GM18519 (cell line): Measurements from ENCODE around the gene CSAG1.
"Not testable (repeated sequence)": the region's sequence is repeated elsewhere in the genome, so short reads cannot be mapped to it uniquely, and the experiment has no call there.

Experiments
- ATAC-seq: cut with Tn5 transposase; IDR thresholded peaks from one replicate; pipeline ENCODE4 v1.9.1; 2021; ENCODE audit warnings: mild to moderate bottlenecking, moderate library complexity; ENCODE audit not compliant: unreplicated experiment, low FRiP score

CSAG1 gene, protein sequence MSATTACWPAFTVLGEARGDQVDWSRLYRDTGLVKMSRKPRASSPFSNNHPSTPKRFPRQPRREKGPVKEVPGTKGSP

DNA sequence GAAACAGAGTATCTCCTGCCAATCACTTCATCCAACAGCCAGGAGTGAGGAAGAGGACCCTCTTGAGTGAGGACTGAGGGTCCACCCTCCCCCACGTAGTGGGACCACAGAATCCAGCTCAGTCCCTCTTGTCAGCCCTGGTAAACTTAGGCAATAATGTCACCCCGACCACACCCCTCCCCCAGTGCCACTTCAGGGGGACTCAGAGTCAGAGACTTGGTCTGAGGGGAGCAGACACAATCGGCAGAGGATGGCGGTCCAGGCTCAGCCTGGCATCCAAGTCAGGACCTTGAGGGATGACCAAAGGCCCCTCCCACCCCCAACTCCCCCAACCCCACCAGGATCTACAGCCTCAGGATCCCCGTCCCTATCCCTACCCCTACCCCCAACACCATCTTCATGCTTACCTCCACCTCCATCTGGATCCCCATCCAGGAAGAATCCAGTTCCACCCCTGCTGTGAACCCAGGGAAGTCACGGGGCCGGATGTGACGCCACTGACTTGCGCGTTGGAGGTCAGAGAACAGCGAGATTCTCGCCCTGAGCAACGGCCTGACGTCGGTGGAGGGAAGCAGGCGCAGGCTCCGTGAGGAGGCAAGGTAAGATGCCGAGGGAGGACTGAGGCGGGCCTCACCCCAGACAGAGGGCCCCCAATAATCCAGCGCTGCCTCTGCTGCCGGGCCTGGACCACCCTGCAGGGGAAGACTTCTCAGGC, at the start of gene CSAG1, which contains the start of gene MAGEA12:
Gene CSAG1 (minus strand): TSS at position 461 of the 715 bp plus-strand sequence. CDS start 1,261 bp downstream, outside the sequence.
Gene MAGEA12 (plus strand): TSS at position 497 of the 715 bp plus-strand sequence. CDS start 2,405 bp downstream, outside the sequence.
- ATAC-seq = no peak

DNA sequence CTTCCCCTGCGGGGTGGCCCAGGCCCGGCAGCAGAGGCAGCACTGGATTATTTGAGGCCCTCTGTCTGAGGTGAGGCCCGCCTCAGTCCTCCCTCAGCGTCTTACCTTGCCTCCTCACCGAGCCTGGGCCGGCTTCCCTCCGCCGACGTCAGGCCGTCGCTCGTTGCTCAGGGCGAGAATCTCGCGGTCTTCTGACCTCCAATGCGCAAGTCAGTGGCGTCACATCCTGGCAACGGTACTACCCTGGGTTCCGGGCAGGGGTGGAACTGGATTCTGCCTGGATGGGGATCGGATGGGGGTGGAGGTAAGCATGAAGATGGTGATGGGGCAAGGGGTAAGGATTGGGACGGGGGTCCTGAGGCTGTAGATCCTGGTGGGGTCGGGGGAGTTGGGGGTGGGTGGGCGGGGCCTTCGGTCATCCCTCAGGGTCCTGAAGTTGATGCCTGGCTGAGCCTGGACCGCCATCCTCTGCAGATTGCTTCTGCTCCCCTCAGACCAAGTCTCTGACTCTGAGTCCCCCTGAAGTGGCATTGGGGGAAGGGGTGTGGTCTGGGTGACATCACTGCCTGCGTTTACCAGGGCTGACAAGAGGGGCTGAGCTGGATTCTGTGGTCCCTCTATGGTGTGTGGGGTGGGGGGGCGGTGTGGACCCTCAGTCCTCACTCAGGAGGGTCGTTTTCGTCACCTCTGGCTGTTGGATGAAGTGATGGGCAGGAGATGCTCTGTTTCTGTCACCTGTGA, 36.2 kb upstream of the CSAG1 start, which contains the start of gene MAGEA6:
Gene MAGEA6 (minus strand): TSS at position 141 of the 741 bp plus-strand sequence. CDS start 2,039 bp downstream, outside the sequence.
- not testable (repeated sequence) for ATAC-seq

DNA sequence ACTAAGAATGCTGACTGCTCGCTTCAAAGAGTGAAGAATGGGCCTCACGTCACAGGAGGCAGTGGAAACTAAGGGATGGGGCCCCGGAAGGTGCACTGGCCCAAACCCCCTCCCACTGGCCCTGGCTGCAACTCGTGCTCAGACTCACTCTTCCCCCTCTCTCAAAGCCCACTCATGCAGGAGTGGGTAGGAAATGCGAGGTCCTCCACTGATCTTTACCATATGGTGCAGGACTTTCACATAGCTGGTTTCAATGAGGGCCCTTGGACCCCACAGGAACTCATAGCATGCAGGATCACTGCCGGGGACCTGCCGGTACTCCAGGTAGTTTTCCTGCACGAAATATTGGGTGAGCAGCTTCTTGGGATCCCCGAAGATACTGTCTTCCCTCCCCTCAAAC, 33.0 kb upstream of the CSAG1 start:
- not testable (repeated sequence) for ATAC-seq

GRCh38 chrX:152761582-152761981, 28.1 kb upstream of the CSAG1 start:
- not testable (repeated sequence) for ATAC-seq

GRCh38 chrX:152759544-152759943, 26.0 kb upstream of the CSAG1 start:
- ATAC-seq = not testable (repeated sequence)

GRCh38 chrX:152758918-152759317, 25.4 kb upstream of the CSAG1 start, which contains the start of gene CSAG3:
Gene CSAG3 (plus strand): TSS chrX:152759218.
- not testable (repeated sequence) for ATAC-seq

DNA sequence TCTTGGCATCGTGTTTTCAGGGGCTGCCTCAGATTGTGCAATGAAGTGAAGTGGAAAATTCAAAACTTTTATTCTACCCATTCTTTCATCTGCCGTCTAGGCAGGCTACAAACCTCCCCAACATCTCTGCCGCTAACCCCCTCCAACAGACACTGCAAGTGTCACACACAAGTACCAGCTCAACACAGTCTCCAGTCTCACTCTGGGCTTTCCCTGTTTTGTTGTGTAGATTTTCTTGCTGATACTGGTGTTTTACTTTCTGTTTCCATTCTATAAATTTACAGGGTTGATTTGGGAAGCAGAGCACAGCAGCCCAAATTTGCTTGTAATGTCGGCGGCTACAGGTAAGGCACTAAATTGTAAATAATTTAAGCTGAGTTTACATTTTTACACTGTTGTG, 21.4 kb upstream of the CSAG1 start:
- ATAC-seq = not testable (repeated sequence)

DNA sequence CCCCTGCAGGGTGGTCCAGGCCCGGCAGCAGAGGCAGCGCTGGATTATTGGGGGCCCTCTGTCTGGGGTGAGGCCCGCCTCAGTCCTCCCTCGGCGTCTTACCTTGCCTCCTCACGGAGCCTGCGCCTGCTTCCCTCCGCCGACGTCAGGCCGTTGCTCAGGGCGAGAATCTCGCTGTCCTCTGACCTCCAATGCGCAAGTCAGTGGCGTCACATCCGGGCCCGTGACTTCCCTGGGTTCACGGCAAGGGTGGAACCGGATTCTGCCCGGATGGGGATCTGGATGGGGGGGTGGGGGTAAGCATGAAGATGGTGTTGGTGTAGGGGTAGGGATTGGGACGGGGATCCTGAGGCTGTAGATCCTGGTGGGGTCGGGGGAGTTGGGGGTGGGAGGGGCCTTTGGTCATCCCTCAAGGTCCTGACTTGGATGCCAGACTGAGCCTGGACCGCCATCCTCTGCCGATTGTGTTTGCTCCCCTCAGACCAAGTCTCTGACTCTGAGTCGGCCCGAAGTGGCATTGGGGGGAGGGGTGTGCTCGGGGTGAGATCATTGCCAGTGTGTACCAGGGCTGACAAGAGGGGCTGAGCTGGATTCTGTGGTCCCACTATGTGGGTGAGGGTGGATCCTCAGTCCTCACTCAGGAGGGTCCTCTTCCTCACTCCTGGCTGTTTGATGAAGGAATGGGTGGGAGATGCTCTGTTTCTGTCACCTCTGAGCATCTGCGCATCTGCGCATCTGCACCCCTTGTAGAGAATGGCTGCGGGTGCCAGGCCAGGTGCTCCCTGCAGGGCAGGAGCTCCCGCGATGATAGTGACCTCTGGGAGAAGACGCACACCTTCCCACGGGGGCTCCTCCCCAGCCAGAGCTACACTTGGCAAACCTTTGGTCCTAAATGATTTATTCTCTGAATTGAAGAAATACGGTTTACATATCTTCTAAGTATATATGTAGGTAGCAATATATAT, 20.4 kb upstream of the CSAG1 start, which contains the start of gene MAGEA2:
Gene MAGEA2 (minus strand): TSS at position 157 of the 965 bp plus-strand sequence. CDS start 2,479 bp downstream, outside the sequence.
- ATAC-seq = not testable (repeated sequence)

- no peak for ATAC-seq
These were observed 5.0 kb upstream of the CSAG1 start for GRCh38 chrX:152738560-152738959.

- not testable (repeated sequence) for ATAC-seq
These were observed 3.0 kb upstream of the CSAG1 start for GRCh38 chrX:152736528-152736927.

DNA sequence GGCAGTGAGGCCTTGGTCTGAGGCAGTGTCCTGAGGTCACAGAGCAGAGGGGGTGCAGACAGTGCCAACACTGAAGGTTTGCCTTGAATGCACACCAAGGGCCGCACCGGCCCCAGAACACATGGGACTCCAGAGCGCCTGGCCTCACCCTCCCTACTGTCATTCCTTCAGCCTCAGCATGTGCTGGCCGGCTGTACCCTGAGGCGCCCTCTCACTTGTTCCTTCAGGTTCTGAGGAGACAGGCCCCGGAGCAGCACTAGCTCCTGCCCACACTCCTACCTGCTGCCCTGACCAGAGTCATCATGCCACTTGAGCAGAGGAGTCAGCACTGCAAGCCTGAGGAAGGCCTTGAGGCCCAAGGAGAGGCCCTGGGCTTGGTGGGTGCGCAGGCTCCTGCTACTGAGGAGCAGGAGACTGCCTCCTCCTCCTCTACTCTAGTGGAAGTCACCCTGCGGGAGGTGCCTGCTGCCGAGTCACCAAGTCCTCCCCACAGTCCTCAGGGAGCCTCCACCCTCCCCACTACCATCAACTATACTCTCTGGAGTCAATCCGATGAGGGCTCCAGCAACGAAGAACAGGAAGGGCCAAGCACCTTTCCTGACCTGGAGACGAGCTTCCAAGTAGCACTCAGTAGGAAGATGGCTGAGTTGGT, 2.5 kb upstream of the CSAG1 start:
- no peak for ATAC-seq

GRCh38 chrX:152735101-152735500, 1.6 kb upstream of the CSAG1 start:
- ATAC-seq = no peak

DNA sequence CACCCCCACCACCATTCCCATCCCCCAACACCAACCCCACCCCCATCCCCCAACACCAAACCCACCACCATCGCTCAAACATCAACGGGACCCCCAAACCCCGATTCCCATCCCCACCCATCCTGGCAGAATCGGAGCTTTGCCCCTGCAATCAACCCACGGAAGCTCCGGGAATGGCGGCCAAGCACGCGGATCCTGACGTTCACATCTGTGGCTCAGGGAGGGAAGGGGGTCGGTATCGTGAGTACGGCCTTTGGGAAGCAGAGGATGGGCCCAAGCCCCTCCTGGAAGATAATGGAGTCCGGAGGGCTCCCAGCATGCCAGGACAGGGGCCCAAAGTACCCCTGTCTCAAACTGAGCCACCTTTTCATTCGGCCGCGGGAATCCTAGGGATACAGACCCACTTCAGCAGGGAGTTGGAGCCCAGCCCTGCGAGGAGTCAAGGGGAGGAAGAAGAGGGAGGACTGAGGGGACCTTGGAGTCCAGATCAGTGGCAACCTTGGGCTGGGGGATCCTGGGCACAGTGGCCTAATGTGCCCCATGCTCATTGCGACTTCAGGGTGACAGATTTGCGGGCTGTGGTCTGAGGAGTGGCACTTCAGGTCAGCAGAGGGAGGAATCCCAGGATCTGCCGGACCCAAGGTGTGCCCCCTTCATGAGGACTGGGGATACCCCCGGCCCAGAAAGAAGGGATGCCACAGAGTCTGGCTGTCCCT, 780 bp upstream of the CSAG1 start:
- ATAC-seq = not testable (repeated sequence)

DNA sequence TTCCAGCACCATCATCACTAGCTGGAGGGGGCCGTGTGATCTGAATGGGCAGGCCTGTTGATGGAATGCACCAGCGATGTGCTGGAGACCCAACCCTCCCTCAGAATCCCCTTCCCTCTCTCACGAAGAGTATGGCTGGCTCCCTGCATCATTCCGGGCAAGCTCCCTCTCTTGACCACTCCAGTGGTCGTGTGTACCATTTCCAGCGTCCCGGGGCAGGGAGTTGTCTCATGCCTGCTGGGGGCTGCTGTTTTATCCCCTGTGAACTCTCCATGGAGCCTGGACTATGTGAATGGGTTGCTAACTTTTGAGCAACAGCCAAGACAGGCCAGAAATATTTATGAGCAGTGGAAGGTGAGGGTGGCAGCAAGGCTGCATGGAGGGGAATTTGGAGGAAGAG, 8.1 kb downstream of the CSAG1 start:
- ATAC-seq = no peak

DNA sequence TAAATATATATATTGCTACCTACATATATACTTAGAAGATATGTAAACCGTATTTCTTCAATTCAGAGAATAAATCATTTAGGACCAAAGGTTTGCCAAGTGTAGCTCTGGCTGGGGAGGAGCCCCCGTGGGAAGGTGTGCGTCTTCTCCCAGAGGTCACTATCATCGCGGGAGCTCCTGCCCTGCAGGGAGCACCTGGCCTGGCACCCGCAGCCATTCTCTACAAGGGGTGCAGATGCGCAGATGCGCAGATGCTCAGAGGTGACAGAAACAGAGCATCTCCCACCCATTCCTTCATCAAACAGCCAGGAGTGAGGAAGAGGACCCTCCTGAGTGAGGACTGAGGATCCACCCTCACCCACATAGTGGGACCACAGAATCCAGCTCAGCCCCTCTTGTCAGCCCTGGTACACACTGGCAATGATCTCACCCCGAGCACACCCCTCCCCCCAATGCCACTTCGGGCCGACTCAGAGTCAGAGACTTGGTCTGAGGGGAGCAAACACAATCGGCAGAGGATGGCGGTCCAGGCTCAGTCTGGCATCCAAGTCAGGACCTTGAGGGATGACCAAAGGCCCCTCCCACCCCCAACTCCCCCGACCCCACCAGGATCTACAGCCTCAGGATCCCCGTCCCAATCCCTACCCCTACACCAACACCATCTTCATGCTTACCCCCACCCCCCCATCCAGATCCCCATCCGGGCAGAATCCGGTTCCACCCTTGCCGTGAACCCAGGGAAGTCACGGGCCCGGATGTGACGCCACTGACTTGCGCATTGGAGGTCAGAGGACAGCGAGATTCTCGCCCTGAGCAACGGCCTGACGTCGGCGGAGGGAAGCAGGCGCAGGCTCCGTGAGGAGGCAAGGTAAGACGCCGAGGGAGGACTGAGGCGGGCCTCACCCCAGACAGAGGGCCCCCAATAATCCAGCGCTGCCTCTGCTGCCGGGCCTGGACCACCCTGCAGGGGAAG, 19.4 kb downstream of the CSAG1 start, which contains the start of gene MAGEA2B:
Gene MAGEA2B (plus strand): TSS at position 814 of the 973 bp plus-strand sequence. CDS start 2,479 bp downstream, outside the sequence.
- ATAC-seq = not testable (repeated sequence)

DNA sequence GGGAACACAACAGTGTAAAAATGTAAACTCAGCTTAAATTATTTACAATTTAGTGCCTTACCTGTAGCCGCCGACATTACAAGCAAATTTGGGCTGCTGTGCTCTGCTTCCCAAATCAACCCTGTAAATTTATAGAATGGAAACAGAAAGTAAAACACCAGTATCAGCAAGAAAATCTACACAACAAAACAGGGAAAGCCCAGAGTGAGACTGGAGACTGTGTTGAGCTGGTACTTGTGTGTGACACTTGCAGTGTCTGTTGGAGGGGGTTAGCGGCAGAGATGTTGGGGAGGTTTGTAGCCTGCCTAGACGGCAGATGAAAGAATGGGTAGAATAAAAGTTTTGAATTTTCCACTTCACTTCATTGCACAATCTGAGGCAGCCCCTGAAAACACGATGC, 20.3 kb downstream of the CSAG1 start:
- ATAC-seq = not testable (repeated sequence)

DNA sequence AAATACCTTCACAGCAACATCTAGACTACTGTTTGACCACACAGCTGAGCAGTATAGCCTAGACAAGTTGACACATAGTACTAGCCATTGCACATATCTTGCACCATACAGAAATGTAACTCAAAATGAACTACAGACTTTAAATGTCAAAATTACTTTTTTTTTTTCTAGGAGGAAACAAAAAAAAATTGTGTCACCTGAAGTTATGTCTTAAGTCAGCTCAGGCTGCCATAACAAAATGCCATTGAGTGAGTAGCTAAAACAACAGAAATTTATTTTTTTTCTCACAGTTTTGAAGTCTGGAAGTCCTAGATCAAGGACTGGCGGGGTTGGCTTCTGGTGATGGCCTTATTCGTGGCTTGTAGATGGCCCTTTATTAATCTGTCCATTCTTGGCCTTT, 24.3 kb downstream of the CSAG1 start, which contains the start of gene CSAG2:
Gene CSAG2 (minus strand): TSS at position 101 of the 400 bp plus-strand sequence. CDS start 161 bp downstream, outside the sequence.
- not testable (repeated sequence) for ATAC-seq
